ENCODE results near the gene PCNX3.
"Not testable (repeated sequence)": the region's sequence is repeated elsewhere in the genome, so short reads cannot be mapped to it uniquely, and the experiment has no call there.

PCNX3 gene

GRCh38 chr11:65654375-65655349, 39.1 kb downstream of the PCNX3 start:
- no peak for DNase-seq (ENCODE audit: low read depth)

- no peak for DNase-seq (ENCODE audit: low read depth)
Observed at GRCh38 chr11:65655570-65656332, 40.2 kb downstream of the PCNX3 start.

GRCh38 chr11:65657426-65657825, 41.9 kb downstream of the PCNX3 start:
- DNase-seq (ENCODE audit: low read depth), result no peak

GRCh38 chr11:65658174-65659021, 42.8 kb downstream of the PCNX3 start:
- DNase-seq (ENCODE audit: low read depth), result no peak

GRCh38 chr11:65660038-65660437, 44.5 kb downstream of the PCNX3 start:
- DNase-seq (ENCODE audit: low read depth), result no peak

- not testable (repeated sequence) for DNase-seq (ENCODE audit: low read depth)
Observed at GRCh38 chr11:65660908-65661307, 45.3 kb downstream of the PCNX3 start.

- DNase-seq (ENCODE audit: low read depth), result no peak
Observed at GRCh38 chr11:65661599-65662246, 46.1 kb downstream of the PCNX3 start.

- DNase-seq (ENCODE audit: low read depth), result peak; percentile 1
Observed at GRCh38 chr11:65662247-65662798, 46.7 kb downstream of the PCNX3 start.

GRCh38 chr11:65662799-65663638, 47.4 kb downstream of the PCNX3 start, which contains the start of gene RELA:
Gene RELA, minus strand, starts transcription at chr11:65662916. Its CDS starts 84 bp downstream, at chr11:65662832.
- peak; percentile 86 for DNase-seq (ENCODE audit: low read depth)

- peak; percentile 48 for DNase-seq (ENCODE audit: low read depth)
Observed at GRCh38 chr11:65663639-65664200, 48.1 kb downstream of the PCNX3 start.

GRCh38 chr11:65672180-65672860, 56.7 kb downstream of the PCNX3 start:
- DNase-seq (ENCODE audit: low read depth), result no peak

- no peak for DNase-seq (ENCODE audit: low read depth)
Observed at GRCh38 chr11:65672982-65673381, 57.4 kb downstream of the PCNX3 start.

- no peak for DNase-seq (ENCODE audit: low read depth)
Observed at GRCh38 chr11:65680192-65680743, 64.7 kb downstream of the PCNX3 start.

- DNase-seq (ENCODE audit: low read depth), result not testable (repeated sequence)
Observed at GRCh38 chr11:65683480-65683879, 67.9 kb downstream of the PCNX3 start.

- DNase-seq (ENCODE audit: low read depth), result no peak
Observed at GRCh38 chr11:65685981-65686380, 70.4 kb downstream of the PCNX3 start.

All from GM04504 (cell line).